GM19099 (cell line): ENCODE results near the gene SYT2.

ENCODE experiments used
- POLR2A ChIP-seq: IDR thresholded peaks from 3 replicates; pipeline ENCODE4 v1.6.1; 2011; ENCODE audit warnings: low read depth; ENCODE audit not compliant: insufficient read length; ENCODE audit errors: extremely low read depth

The SYT2 gene

GRCh38 chr1:202587859-202588485 lies 122.3 kb downstream of the SYT2 start:
- TF ChIP-seq POLR2A: no peak

GRCh38 chr1:202586871-202587270 lies 123.4 kb downstream of the SYT2 start:
- TF ChIP-seq POLR2A: no peak

- no peak for TF ChIP-seq POLR2A
These were observed 124.0 kb downstream of the SYT2 start for GRCh38 chr1:202586018-202586821.

GRCh38 chr1:202585590-202585933 lies 124.7 kb downstream of the SYT2 start:
- no peak for TF ChIP-seq POLR2A

GRCh38 chr1:202584707-202585589 lies 125.3 kb downstream of the SYT2 start:
- TF ChIP-seq POLR2A: no peak

GRCh38 chr1:202580619-202581018 lies 129.6 kb downstream of the SYT2 start:
- TF ChIP-seq POLR2A: no peak

GRCh38 chr1:202579806-202580205 lies 130.4 kb downstream of the SYT2 start:
- TF ChIP-seq POLR2A: no peak

- TF ChIP-seq POLR2A: no peak
These were observed 131.7 kb downstream of the SYT2 start for GRCh38 chr1:202578565-202578964.

GRCh38 chr1:202578001-202578504 lies 132.2 kb downstream of the SYT2 start:
- TF ChIP-seq POLR2A: no peak

- TF ChIP-seq POLR2A: no peak
These were observed 132.9 kb downstream of the SYT2 start for GRCh38 chr1:202577381-202577780.

GRCh38 chr1:202576816-202577215 lies 133.4 kb downstream of the SYT2 start:
- TF ChIP-seq POLR2A: no peak

GRCh38 chr1:202575918-202576653 lies 134.2 kb downstream of the SYT2 start:
- TF ChIP-seq POLR2A: no peak

- TF ChIP-seq POLR2A: no peak
These were observed 137.4 kb downstream of the SYT2 start for GRCh38 chr1:202572867-202573266.

- no peak for TF ChIP-seq POLR2A
These were observed 138.4 kb downstream of the SYT2 start for GRCh38 chr1:202571719-202572339.
